Stomach (tissue), 4 donors: Measurements from ENCODE around the gene ACTA1.

ENCODE experiments used
- POLR2A ChIP-seq, 4 donors: fragments of 450-650 bp; IDR thresholded peaks; one replicate each; pipeline ENCODE4 v1.6.1; 2016; ENCODE audit warnings: antibody characterized with exemption in 4 of 4, control low read depth in 2 of 4, mild to moderate bottlenecking in 1 of 4, moderate library complexity in 1 of 4
- TF ChIP-seq, protein P1 (sequence below), 7 experiments: fragments of 450-650 bp in 4 of 7; fragments of 200-600 bp in 3 of 7; sonication (generic) in 3 of 7; IDR thresholded peaks; one replicate each; pipeline ENCODE4 v1.5.1; 2016 to 2019; ENCODE audit warnings: antibody characterized with exemption in 7 of 7, control low read depth in 2 of 7, mild to moderate bottlenecking in 1 of 7

DNA sequence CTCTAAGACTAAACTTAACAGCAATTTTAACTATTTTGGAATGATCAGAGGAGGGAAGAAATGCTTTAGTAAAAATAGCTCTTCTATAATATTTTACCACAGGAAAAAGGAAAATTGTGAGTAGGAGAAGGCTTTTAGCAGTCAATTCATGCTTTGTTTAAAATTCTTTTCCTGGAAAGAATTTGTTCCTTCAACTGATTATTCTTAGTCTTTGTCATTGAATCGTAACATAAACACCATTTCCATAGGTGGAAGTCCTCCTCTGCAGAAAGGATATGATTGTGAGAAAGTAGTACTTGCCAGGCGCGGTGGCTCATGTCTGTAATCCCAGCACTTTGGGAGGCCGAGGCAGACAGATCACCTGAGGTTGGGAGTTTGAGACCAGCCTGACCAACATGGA lies 11.9 kb upstream of the ACTA1 start:
- TF ChIP-seq POLR2A (IDR thresholded peaks at IDR 0.05): no peak
- TF ChIP-seq, protein P1, sequence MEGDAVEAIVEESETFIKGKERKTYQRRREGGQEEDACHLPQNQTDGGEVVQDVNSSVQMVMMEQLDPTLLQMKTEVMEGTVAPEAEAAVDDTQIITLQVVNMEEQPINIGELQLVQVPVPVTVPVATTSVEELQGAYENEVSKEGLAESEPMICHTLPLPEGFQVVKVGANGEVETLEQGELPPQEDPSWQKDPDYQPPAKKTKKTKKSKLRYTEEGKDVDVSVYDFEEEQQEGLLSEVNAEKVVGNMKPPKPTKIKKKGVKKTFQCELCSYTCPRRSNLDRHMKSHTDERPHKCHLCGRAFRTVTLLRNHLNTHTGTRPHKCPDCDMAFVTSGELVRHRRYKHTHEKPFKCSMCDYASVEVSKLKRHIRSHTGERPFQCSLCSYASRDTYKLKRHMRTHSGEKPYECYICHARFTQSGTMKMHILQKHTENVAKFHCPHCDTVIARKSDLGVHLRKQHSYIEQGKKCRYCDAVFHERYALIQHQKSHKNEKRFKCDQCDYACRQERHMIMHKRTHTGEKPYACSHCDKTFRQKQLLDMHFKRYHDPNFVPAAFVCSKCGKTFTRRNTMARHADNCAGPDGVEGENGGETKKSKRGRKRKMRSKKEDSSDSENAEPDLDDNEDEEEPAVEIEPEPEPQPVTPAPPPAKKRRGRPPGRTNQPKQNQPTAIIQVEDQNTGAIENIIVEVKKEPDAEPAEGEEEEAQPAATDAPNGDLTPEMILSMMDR (IDR thresholded peaks at IDR 0.05): no peak
